Central memory CD4-positive, alpha-beta T cell (primary cell): Measurements from ENCODE around the gene NMT1.

Source experiments
- DNase-seq: peaks from one replicate; pipeline ENCODE4 v3.0.0; 2022

The NMT1 gene

GRCh38 chr17:45106096-45106495, 45.0 kb downstream of the NMT1 start:
- DNase-seq = no peak

GRCh38 chr17:45106582-45106981, 45.5 kb downstream of the NMT1 start:
- DNase-seq = no peak

- no peak for DNase-seq
Observed at GRCh38 chr17:45107293-45108010, 46.3 kb downstream of the NMT1 start.

- no peak for DNase-seq
Observed at GRCh38 chr17:45108051-45108450, 46.9 kb downstream of the NMT1 start.

GRCh38 chr17:45108595-45109521, 47.7 kb downstream of the NMT1 start:
- no peak for DNase-seq

GRCh38 chr17:45110676-45111611, 49.8 kb downstream of the NMT1 start:
- no peak for DNase-seq

GRCh38 chr17:45111850-45112249, 50.7 kb downstream of the NMT1 start:
- DNase-seq = no peak

- no peak for DNase-seq
Observed at GRCh38 chr17:45112559-45113423, 51.7 kb downstream of the NMT1 start.

- no peak for DNase-seq
Observed at GRCh38 chr17:45113424-45113754, 52.3 kb downstream of the NMT1 start.

GRCh38 chr17:45114117-45114932, 53.2 kb downstream of the NMT1 start:
- no peak for DNase-seq

GRCh38 chr17:45115015-45115625, 54.0 kb downstream of the NMT1 start:
- no peak for DNase-seq

- DNase-seq = no peak
Observed at GRCh38 chr17:45115871-45116270, 54.8 kb downstream of the NMT1 start.

- no peak for DNase-seq
Observed at GRCh38 chr17:45116434-45117016, 55.4 kb downstream of the NMT1 start.

GRCh38 chr17:45117334-45117733, 56.2 kb downstream of the NMT1 start:
- DNase-seq = no peak

GRCh38 chr17:45117848-45118646, 56.9 kb downstream of the NMT1 start:
- no peak for DNase-seq

GRCh38 chr17:45118691-45119090, 57.6 kb downstream of the NMT1 start:
- DNase-seq = no peak

GRCh38 chr17:45119964-45120363, 58.8 kb downstream of the NMT1 start:
- no peak for DNase-seq

GRCh38 chr17:45120558-45120957, 59.4 kb downstream of the NMT1 start:
- no peak for DNase-seq

- DNase-seq = no peak
Observed at GRCh38 chr17:45121055-45121454, 59.9 kb downstream of the NMT1 start.
